ENCODE measurements around the gene LILRB4.
A peak's percentile ranks its signal among the peaks of the same experiment; 100 is the strongest.

Gene LILRB4

DNA sequence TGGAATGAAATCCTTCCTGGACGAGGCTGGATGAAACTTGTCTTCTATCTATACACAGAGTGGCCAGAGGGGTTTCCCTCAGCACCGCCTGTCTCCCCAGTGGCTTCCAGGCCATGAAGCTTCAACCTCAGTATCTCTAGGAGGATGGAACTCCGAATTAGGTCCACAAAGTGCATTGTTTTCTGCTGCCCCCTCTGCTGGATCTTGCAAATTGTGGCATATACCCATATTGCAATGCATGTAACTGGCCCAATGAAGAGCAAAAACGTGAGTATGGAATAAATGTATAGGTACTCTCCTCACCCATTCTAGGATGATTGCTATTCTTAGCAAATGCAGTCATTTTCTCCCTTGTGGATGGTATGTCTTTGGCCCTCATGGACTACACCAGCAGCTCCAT lies 14.7 kb upstream of the LILRB4 start:
- POLR2A ChIA-PET: no interaction called here
- no peak overlapping the region for H3K27ac ChIP-seq (ENCODE audit: extremely low read depth, low read depth, low read length)
- no peaks in the 10 kb centered on the region for H3K9me3 ChIP-seq (ENCODE audit: control insufficient read depth, insufficient read depth, low read depth, low read length)
- no peaks in the 10 kb centered on the region for H3K36me3 ChIP-seq (ENCODE audit: control insufficient read depth in 2 of 2, insufficient read depth in 1 of 2, low read length in 2 of 2)
- TF ChIP-seq, protein P1, sequence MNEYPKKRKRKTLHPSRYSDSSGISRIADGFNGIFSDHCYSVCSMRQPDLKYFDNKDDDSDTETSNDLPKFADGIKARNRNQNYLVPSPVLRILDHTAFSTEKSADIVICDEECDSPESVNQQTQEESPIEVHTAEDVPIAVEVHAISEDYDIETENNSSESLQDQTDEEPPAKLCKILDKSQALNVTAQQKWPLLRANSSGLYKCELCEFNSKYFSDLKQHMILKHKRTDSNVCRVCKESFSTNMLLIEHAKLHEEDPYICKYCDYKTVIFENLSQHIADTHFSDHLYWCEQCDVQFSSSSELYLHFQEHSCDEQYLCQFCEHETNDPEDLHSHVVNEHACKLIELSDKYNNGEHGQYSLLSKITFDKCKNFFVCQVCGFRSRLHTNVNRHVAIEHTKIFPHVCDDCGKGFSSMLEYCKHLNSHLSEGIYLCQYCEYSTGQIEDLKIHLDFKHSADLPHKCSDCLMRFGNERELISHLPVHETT (tag by site-specific recombination; IDR thresholded peaks at IDR 0.05): no peak
- TF ChIP-seq ZNF747 (tag by site-specific recombination; IDR thresholded peaks at IDR 0.05): no peak
- TF ChIP-seq, protein P2, sequence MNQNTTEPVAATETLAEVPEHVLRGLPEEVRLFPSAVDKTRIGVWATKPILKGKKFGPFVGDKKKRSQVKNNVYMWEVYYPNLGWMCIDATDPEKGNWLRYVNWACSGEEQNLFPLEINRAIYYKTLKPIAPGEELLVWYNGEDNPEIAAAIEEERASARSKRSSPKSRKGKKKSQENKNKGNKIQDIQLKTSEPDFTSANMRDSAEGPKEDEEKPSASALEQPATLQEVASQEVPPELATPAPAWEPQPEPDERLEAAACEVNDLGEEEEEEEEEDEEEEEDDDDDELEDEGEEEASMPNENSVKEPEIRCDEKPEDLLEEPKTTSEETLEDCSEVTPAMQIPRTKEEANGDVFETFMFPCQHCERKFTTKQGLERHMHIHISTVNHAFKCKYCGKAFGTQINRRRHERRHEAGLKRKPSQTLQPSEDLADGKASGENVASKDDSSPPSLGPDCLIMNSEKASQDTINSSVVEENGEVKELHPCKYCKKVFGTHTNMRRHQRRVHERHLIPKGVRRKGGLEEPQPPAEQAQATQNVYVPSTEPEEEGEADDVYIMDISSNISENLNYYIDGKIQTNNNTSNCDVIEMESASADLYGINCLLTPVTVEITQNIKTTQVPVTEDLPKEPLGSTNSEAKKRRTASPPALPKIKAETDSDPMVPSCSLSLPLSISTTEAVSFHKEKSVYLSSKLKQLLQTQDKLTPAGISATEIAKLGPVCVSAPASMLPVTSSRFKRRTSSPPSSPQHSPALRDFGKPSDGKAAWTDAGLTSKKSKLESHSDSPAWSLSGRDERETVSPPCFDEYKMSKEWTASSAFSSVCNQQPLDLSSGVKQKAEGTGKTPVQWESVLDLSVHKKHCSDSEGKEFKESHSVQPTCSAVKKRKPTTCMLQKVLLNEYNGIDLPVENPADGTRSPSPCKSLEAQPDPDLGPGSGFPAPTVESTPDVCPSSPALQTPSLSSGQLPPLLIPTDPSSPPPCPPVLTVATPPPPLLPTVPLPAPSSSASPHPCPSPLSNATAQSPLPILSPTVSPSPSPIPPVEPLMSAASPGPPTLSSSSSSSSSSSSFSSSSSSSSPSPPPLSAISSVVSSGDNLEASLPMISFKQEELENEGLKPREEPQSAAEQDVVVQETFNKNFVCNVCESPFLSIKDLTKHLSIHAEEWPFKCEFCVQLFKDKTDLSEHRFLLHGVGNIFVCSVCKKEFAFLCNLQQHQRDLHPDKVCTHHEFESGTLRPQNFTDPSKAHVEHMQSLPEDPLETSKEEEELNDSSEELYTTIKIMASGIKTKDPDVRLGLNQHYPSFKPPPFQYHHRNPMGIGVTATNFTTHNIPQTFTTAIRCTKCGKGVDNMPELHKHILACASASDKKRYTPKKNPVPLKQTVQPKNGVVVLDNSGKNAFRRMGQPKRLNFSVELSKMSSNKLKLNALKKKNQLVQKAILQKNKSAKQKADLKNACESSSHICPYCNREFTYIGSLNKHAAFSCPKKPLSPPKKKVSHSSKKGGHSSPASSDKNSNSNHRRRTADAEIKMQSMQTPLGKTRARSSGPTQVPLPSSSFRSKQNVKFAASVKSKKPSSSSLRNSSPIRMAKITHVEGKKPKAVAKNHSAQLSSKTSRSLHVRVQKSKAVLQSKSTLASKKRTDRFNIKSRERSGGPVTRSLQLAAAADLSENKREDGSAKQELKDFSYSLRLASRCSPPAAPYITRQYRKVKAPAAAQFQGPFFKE (tag by site-specific recombination; IDR thresholded peaks at IDR 0.05; ENCODE audit: borderline replicate concordance): no peak
- TF ChIP-seq ZNF292 (tag by site-specific recombination; IDR thresholded peaks at IDR 0.05; ENCODE audit: borderline replicate concordance, low read depth): no peak
- TF ChIP-seq ZNF114 (tag by site-specific recombination; IDR thresholded peaks at IDR 0.05): no peak
- TF ChIP-seq SP2 (tag by site-specific recombination; IDR thresholded peaks at IDR 0.05): no peak
- no peaks in the 10 kb centered on the region for H3K4me1 ChIP-seq (ENCODE audit: control insufficient read depth, insufficient read depth, low read length)
- H3K4me3 ChIP-seq (ENCODE audit: low read depth, low read length): no peak overlapping the region
- CTCF ChIA-PET: interaction anchor here (1.0 to 1.3 kb wide), 2 partner anchors 25 to 167 kb away, joined by 4 to 5 read pairs; no protein-coding TSS in a partner anchor

DNA sequence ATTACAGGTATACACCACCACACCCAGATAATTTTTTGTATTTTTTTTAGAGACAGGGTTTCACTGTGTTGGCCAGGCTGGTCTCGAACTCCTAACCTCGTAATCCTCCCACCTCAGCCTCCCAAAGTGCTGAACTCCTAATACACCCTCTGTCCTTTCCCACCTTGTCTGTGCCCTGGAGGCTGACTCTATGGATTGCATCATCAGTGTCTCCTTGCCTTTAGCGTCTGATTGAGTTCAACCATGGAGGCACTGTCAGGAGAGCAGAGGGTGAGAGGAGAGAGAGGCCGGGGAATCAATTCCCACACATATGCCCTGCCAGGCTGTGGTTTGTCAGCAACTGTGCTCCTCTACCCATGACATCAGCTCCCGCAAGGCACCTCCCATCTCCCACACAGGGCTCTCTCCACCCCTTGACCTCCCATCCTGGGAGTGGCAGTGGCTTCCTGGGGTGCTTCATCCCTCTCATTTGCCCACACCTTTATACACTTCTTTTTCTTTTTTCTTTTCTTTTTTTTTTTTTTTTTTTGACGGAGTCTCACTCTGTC lies 12.6 kb upstream of the LILRB4 start:
- H3K4me3 ChIP-seq (ENCODE audit: low read depth, low read length): no peak overlapping the region
- CTCF ChIA-PET: interaction anchor here (0.6 to 1.2 kb wide), 2 partner anchors 11 to 24 kb away, joined by 3 to 5 read pairs; no protein-coding TSS in a partner anchor
- POLR2A ChIA-PET: no interaction called here

DNA sequence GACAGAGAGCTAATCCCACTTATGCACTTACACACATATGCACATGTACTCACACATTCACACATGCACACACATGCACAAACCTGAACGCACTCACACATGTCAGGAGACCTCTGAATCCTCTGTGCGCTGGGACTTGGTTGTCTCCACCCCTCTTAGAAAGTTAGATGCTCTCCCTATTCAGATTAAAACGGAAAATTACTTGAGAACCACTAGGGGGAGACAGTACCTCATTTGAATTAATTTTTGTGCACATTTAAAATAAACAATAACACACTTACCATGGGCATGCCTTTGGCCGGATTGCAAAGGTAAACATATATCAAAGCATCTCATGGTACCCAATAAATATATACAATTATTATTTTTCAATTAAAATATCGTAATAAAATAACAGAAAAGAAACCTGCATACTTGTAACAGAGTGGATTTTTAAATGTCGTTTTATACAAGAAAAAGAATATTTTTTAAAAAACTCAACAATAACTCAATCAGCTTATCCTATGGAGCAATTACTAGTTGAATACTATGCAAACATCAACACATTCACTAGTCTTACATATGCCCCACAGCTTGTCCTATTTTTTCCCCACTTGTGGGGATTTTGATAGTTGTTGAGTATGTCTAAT lies 9.5 kb upstream of the LILRB4 start:
- Histone ChIP-seq H3K27ac (ENCODE audit: extremely low read depth, low read depth, low read length) (no peak overlapping the region), H3K36me3 (ENCODE audit: control insufficient read depth in 2 of 2, insufficient read depth in 1 of 2, low read length in 2 of 2) (no peaks in the 10 kb centered on the region; a peak in 1 of 3 replicates), H3K4me3 (ENCODE audit: low read depth, low read length) (no peak overlapping the region), H3K4me1 (ENCODE audit: control insufficient read depth, insufficient read depth, low read length) (no peaks in the 10 kb centered on the region), H3K9me3 (ENCODE audit: control insufficient read depth, insufficient read depth, low read depth, low read length) (no peaks in the 10 kb centered on the region)
- TF ChIP-seq GLIS2 (tag by site-specific recombination; IDR thresholded peaks at IDR 0.05) (no peak), ZNF654 (tag by site-specific recombination; IDR thresholded peaks at IDR 0.05; ENCODE audit: low read depth) (peak; percentile 34)
- ChIA-PET CTCF (interaction anchor here (0.6 to 4.0 kb wide), 18 partner anchors 8 to 401 kb away, joined by 3 to 28 read pairs (median 4); partner anchors contain the start of gene LILRB4), POLR2A (interaction anchor here (0.6 kb wide), 1 partner anchor 464 kb away, joined by 3 read pairs; the partner anchor contains the start of gene PPP1R12C)

More for the DNA sequence above, 12.6 kb upstream of the LILRB4 start:
- Histone ChIP-seq H3K4me1 (ENCODE audit: control insufficient read depth, insufficient read depth, low read length) (no peaks in the 10 kb centered on the region), H3K36me3 (ENCODE audit: control insufficient read depth in 2 of 2, insufficient read depth in 1 of 2, low read length in 2 of 2) (no peaks in the 10 kb centered on the region), H3K27ac (ENCODE audit: extremely low read depth, low read depth, low read length) (no peak overlapping the region), H3K9me3 (ENCODE audit: control insufficient read depth, insufficient read depth, low read depth, low read length) (no peaks in the 10 kb centered on the region)
- TF ChIP-seq, protein P3, sequence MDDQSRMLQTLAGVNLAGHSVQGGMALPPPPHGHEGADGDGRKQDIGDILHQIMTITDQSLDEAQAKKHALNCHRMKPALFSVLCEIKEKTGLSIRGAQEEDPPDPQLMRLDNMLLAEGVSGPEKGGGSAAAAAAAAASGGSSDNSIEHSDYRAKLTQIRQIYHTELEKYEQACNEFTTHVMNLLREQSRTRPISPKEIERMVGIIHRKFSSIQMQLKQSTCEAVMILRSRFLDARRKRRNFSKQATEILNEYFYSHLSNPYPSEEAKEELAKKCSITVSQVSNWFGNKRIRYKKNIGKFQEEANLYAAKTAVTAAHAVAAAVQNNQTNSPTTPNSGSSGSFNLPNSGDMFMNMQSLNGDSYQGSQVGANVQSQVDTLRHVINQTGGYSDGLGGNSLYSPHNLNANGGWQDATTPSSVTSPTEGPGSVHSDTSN (CRISPR knock-in tag; IDR thresholded peaks at IDR 0.05): no peak

Measured in HEK293 (cell line).